Panc1 (cell line): ENCODE measurements around the gene PNKP. TPM values are rescaled to one million over a fixed set of nuclear protein-coding genes. Genes with fewer than 3 reads are reported as not detected.

Source experiments
- ATAC-seq: fragments of 200-7000 bp; cut with Tn5 transposase; 2 replicates; pipeline ENCODE4 v1.9.1; 2020; ENCODE audit warnings: mild to moderate bottlenecking, moderate library complexity
- BruUV-seq: library from RNA; stranded (reverse); fragments of 400-500 nt; replicated peaks from 2 replicates; lab custom pipeline; 2021; lab: Mats Ljungman, UMichigan
- CTCF ChIA-PET: fragments of 300-600 bp; sonication (Branson Sonifier 250); formaldehyde crosslinking; loops from one replicate; lab custom pipeline; 2022; ENCODE audit warnings: antibody characterized with exemption; lab: Charles Lee
- POLR2A ChIA-PET: fragments of 300-600 bp; sonication (Branson Sonifier 250); formaldehyde crosslinking; loops from one replicate; lab custom pipeline; 2022; ENCODE audit warnings: antibody characterized with exemption; lab: Charles Lee
- DNase-seq: peaks from one replicate; pipeline ENCODE4 v3.0.0-alpha.2; 2010; ENCODE audit warnings: low read depth, low spot score
- H3K27ac ChIP-seq: 2 replicates; pipeline ENCODE4 v1.5.1; 2011; ENCODE audit warnings: mild to moderate bottlenecking, low read length, inconsistent platforms
- H3K27me3 ChIP-seq: fragments of 200-500 bp; sonication (Bioruptor generic); 2 replicates; pipeline ENCODE4 v1.6.0; 2014; ENCODE audit warnings: low read length, inconsistent platforms; ENCODE audit not compliant: control insufficient read depth, insufficient read depth
- H3K36me3 ChIP-seq: fragments of 200-500 bp; sonication (Bioruptor generic); 2 replicates; pipeline ENCODE4 v1.5.1; 2014; ENCODE audit warnings: inconsistent platforms, mild to moderate bottlenecking, low read length, moderate library complexity; ENCODE audit not compliant: control insufficient read depth, insufficient read depth
- H3K4me1 ChIP-seq: 2 replicates; pipeline ENCODE4 v1.5.1; 2011; ENCODE audit warnings: inconsistent platforms, mild to moderate bottlenecking, low read length, moderate library complexity; ENCODE audit not compliant: control insufficient read depth, insufficient read depth
- H3K4me3 ChIP-seq, 2 experiments: 2 replicates each; pipeline ENCODE4 v1.5.1; 2011 to 2012; ENCODE audit warnings: low read depth in 2 of 2, low read length in 2 of 2, mild to moderate bottlenecking in 2 of 2, inconsistent platforms in 1 of 2, moderate library complexity in 1 of 2
- H3K9me3 ChIP-seq: fragments of 200-500 bp; sonication (Bioruptor generic); 2 replicates; pipeline ENCODE4 v1.5.1; 2014; ENCODE audit warnings: low read depth, mild to moderate bottlenecking, inconsistent platforms, low read length, moderate library complexity; ENCODE audit not compliant: control insufficient read depth, insufficient read depth
- CTCF ChIP-seq: fragments of 450-650 bp; IDR thresholded peaks from 2 replicates; pipeline ENCODE4 v1.5.1; 2017; ENCODE audit warnings: mild to moderate bottlenecking
- POLR2AphosphoS5 ChIP-seq: IDR thresholded peaks from 2 replicates; pipeline ENCODE4 v1.6.1; 2012; ENCODE audit warnings: mild to moderate bottlenecking, low read depth, low read length, moderate library complexity
- SIN3A ChIP-seq: IDR thresholded peaks from 2 replicates; pipeline ENCODE4 v1.6.1; 2012; ENCODE audit warnings: low read depth, mild to moderate bottlenecking, low read length, moderate library complexity, borderline replicate concordance; ENCODE audit not compliant: insufficient read depth
- TCF7L2 ChIP-seq: IDR thresholded peaks from 2 replicates; pipeline ENCODE4 v1.6.1; 2011; ENCODE audit warnings: mild to moderate bottlenecking, low read depth, low read length, inconsistent platforms
- in situ Hi-C: cut with HindIII; loops from 2 replicates; pipeline ENCODE4 v1.10.0; 2016; ENCODE audit warnings: low sequenced_read_pairs, low pct_unique_long_range_greater_than_20kb
- intact Hi-C: fragments of 100-400 bp; cut with micrococcal nuclease; formaldehyde crosslinking; loops from one replicate; pipeline ENCODE4 v1.10.0; 2022; ENCODE audit not compliant: unreplicated experiment
- total RNA-seq: library from RNA; stranded (reverse); gene quantifications from one replicate; pipeline ENCODE4 v1.2.1, GENCODE V29; 2021; ENCODE audit not compliant: unreplicated experiment
- TF ChIP-seq, protein P1 (sequence below), 2 experiments: IDR thresholded peaks; 2 replicates each; pipeline ENCODE4 v1.6.1; 2011 to 2012; ENCODE audit warnings: low read depth in 2 of 2, control low read depth in 1 of 2, low read length in 1 of 2, mild to moderate bottlenecking in 1 of 2, moderate library complexity in 1 of 2; ENCODE audit not compliant: insufficient read depth in 1 of 2

Gene PNKP
- total RNA-seq, 1 experiment from 2014 or later: 76.7 TPM

DNA sequence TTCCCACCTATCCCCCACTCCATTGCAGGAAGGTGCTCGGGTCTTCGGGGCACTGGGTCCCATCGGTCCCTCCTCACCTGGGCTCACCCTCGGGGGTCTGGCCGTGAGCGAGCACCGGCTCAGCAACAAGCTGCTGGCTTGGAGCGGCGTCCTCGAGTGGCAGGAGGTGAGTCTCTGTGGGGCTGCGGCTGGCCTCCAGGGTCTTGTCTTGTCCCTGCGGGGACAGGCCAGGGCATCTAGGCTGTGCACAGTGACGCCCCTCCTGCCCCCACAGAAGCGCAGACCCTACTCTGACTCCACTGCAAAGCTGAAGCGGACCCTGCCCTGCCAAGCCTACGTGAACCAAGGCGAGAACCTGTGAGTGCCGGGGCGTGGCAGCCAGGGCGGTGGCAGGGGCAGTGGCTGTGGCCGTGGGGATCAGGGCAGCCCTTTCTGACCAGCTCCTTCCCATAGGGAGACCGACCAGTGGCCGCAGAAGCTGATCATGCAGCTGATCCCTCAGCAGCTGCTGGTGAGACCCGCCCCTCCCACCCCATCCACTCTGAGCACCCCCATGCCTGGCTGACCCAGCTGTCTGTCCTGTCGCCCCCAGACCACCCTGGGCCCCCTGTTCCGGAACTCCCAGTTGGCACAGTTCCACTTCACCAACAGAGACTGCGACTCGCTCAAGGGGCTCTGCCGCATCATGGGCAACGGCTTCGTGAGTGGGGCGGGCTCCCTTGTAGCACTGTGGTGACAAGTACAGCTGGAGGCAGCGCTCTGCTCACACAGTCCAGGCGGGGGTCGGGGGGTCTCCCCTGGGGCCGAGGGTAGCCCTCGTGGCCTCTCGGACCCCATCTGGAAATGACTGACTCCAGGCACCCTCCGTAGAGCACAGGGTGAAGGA, 12.8 kb downstream of the PNKP start:
- Histone ChIP-seq H3K9me3 (no peaks in the 10 kb centered on the region), H3K4me3 (no peak overlapping the region), H3K4me1 (peaks cover 28% of the 10 kb centered on the region), H3K36me3 (no peaks in the 10 kb centered on the region), H3K27ac (peak overlapping the region; percentile 23; the same call in 1 of the 2 replicates), H3K27me3 (no peaks in the 10 kb centered on the region)
- in situ Hi-C loops (no loop called here), intact Hi-C loops (no loop called here)
- ChIA-PET CTCF (no interaction called here), POLR2A (no interaction called here)
- ATAC-seq: no peak
- no peak for DNase-seq
- no TSS peak for BruUV-seq
- TF ChIP-seq SIN3A (no peak), TCF7L2 (no peak), CTCF (no peak), POLR2AphosphoS5 (no peak)
- TF ChIP-seq, protein P1, sequence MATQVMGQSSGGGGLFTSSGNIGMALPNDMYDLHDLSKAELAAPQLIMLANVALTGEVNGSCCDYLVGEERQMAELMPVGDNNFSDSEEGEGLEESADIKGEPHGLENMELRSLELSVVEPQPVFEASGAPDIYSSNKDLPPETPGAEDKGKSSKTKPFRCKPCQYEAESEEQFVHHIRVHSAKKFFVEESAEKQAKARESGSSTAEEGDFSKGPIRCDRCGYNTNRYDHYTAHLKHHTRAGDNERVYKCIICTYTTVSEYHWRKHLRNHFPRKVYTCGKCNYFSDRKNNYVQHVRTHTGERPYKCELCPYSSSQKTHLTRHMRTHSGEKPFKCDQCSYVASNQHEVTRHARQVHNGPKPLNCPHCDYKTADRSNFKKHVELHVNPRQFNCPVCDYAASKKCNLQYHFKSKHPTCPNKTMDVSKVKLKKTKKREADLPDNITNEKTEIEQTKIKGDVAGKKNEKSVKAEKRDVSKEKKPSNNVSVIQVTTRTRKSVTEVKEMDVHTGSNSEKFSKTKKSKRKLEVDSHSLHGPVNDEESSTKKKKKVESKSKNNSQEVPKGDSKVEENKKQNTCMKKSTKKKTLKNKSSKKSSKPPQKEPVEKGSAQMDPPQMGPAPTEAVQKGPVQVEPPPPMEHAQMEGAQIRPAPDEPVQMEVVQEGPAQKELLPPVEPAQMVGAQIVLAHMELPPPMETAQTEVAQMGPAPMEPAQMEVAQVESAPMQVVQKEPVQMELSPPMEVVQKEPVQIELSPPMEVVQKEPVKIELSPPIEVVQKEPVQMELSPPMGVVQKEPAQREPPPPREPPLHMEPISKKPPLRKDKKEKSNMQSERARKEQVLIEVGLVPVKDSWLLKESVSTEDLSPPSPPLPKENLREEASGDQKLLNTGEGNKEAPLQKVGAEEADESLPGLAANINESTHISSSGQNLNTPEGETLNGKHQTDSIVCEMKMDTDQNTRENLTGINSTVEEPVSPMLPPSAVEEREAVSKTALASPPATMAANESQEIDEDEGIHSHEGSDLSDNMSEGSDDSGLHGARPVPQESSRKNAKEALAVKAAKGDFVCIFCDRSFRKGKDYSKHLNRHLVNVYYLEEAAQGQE (IDR thresholded peaks at IDR 0.05; ENCODE audit: insufficient read depth in 1 of 2, low read depth in 2 of 2, low read length in 1 of 2): no peak

DNA sequence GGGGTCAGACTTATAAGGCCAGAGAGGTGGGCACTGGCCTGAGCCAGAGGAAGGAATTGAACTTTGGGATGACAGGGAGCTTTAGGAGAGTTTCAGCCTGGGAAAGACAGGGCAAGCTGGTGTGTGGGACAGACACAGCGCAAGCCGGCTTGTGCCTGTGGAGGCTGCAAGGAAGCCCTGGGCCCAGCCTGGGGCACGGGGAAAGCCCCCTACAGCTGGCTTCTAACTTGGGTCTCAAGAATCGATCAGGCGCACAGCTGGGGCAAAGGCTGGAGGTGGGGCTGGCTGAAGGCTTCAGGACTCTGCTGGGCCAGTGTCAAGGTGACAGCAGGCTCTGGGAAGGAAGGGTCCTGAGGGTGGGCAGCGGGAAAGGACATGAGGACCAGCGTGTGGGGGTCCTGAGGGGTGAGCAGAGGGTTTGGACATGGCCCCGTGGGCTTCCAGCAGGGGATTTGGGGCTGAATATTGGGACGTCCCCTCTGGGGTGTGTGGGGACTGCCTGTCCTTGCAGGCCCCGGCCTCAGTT, 13.5 kb downstream of the PNKP start:
- TF ChIP-seq TCF7L2 (no peak), CTCF (no peak), POLR2AphosphoS5 (no peak), SIN3A (no peak)
- TF ChIP-seq, protein P1 (IDR thresholded peaks at IDR 0.05; ENCODE audit: insufficient read depth in 1 of 2, low read depth in 2 of 2, low read length in 1 of 2): no peak
- CTCF ChIA-PET: no interaction called here
- Histone ChIP-seq H3K27me3 (no peaks in the 10 kb centered on the region), H3K4me3 (no peak overlapping the region), H3K36me3 (no peaks in the 10 kb centered on the region), H3K9me3 (no peaks in the 10 kb centered on the region), H3K4me1 (peaks cover 22% of the 10 kb centered on the region), H3K27ac (peak overlapping the region; percentile 34; the same call in 1 of the 2 replicates)
- DNase-seq: no peak
- no TSS peak for BruUV-seq
- ATAC-seq: no peak
- POLR2A ChIA-PET: interaction anchor here (0.6 kb wide), 1 partner anchor 190 kb away, joined by 3 read pairs; no protein-coding TSS in a partner anchor
- intact Hi-C loops: no loop called here
- in situ Hi-C loops: no loop called here
